HG02885 (cell line): ENCODE data around the gene OGFR.

ENCODE experiments used
- ATAC-seq: cut with Tn5 transposase; IDR thresholded peaks from one replicate; pipeline ENCODE4 v1.9.1; 2021; ENCODE audit warnings: mild to moderate bottlenecking; ENCODE audit not compliant: unreplicated experiment, poor library complexity

OGFR gene

DNA sequence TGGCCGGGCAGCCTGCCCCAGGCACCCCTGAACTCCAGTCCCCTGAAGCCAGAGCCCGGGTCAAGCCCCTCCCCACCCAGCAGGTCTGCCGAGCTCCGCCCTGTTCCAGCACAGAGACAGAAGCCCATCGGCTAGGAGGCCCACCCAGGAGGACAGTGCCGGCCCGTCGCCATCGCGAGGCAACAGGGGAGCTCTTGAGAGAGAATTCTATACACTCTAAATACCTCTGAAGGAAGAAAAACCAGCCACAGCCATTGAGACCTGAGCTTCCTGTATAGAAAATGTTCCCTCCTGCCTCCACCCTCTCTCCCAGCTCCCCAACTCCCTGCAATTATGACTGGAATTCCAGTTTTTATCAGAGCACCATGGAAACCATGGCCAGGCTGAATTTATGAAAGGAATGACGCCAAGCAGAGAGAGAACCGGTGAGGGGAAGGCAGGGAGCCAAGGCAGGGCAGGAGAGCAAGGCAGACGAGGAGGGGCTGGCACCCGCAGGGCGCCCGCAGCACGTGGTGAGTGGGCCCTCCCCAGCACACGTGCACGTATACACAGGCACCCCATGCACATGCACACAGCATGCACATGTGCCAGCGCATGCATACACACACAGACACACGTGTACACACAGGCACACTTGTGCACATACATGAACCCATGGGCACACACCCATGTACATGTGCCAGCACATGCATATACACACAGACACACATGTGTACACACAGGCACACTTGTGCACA is 35.9 kb upstream of the OGFR start:
- ATAC-seq: no peak

DNA sequence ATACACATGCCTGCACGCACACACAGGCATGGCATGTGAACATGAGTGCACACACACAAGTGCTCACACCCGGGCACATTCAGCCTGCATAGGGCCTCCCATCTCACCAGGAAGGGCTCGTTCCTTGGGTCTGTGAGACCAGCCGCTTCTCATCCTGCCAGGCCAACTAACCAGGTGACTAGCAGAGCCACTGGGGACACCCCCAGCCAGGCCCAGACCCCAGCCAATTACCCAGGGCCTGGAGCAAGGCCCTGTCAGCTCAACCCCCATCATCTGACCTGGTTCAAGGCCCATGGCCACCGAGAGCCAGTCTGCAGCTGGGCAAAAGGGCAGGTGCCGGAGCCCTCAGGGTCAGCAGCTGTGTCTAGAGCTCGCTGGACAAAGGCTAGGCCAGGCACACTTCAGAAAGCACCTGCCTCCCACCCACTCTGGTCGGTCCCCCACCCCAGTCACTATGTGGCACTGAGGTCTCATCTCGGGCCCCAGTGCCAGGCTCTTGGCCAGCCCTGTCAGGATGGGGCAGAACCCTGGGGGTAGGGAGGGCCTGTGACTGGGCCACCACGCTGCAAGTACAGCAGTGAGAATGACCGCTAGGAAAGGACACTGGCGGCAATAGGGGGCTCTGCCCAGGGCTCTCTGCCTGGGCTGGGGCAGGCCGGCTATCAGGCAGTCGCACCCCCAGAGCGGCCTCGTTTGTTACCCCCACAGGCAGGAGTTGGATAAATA is 35.1 kb upstream of the OGFR start:
- ATAC-seq: no peak

DNA sequence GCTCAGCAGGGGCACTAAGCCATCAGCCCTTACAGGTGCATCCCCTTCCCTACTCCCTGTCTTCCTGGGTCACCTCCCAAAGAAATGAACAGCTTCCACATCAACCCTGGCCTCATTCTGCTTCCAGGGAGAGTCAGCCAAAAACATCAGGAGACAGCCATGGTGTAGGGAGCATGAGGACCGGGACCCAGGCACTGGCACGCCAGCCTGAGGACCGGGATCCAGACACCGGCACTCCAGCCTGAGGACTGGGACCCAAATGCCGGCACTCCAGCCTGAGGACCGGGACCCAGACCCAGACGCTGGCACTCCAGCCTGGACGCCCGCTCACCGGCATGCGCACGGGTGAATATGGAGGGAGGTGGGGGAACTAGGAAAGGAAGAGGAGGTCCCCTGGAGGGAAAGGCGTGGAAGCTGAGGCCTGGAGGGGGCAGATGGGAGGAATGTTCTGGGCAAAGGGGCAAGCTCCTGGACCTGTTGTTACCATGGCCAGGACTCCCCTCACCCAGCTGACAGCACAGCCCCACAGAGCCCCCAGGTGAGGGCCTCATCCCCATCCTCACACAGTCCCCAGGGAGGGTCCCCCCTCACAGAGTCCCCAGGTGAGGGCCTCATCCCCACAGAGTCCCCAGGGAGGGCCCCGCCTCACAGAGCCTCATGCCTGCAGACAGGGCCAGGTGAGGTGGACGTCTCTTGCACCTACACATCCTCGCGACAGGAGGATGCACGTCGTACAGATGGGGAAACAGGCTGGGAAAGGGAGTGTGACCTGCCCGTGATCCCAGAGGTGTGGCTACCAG is 34.3 kb upstream of the OGFR start:
- ATAC-seq: no peak

DNA sequence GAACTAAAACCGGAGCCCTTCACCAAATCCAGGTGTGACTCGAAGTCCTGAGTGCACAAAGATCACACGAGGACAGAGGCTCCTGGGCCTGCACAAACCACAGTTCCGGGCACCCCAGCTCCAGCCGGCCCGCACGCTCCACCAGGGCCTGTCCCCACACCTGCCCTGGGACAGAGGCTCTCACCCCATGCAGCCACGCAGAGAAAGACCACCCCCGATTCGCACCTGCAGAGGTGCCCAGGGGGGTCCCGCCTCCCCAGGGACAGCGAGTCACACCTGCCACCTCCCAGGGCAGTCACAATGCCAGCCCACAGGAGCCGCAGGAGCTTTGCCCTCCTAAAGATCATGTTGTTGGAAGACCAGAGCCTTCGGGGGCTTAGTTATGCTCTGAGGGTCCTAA is 33.7 kb upstream of the OGFR start:
- no peak for ATAC-seq

DNA sequence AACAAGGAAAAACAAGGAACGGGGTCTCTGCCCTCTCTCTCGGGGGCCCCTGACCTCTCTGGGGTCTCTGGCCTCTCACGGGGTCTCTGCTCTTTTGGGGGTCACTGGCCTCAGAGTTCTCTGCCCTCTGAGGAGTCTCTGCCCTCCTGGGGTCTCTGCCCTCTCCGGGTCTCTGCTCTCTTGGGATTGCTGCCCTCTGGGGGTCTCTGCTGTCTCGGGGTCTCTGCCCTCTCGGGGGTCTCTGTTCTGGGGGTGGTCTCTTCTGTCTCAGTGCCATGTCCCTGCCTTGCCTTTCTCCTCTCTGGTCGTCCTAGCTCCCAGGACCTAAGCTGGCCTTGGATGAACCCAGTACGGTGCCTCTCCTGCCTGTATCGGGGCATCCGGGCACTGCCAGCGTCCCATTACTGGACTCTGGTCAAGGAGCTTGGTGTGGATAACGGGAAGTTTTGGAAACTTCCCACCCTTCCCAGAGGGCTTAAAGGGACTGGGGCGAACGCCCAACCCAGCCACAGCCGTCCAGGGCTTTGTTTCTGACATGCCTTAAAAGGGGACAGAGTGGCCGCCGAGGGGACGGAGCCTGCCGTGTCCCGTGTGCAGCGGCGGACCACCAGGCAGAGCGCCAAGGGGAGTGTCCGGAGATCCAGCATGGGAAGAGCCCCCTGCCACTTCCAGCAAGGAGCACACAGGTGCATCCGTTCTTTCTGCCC is 33.1 kb upstream of the OGFR start:
- ATAC-seq: no peak

DNA sequence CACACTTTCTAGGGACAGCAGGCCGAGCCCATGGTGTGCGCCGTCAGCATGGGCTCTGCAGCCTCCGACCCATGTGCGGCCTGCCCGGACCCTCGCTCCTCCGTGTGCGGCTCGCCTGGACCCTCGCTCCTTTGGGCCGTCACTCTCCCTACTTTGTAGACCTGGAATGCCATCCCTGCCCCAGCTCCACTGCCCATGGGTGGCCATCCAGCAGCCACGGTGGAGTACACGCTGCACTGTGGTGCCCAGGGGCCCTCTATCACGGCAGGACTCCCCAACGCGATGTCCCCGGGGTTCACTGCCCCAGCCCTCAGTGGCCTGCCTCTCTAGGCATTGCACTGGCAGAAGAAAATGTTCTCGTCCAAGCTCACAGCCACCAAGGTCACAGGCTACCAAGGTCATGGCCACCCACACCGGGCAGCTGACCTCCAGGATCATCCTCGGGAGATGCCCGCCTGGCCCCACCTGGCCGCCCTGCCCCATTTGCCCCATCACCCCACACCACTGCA is 32.5 kb upstream of the OGFR start:
- ATAC-seq: no peak

DNA sequence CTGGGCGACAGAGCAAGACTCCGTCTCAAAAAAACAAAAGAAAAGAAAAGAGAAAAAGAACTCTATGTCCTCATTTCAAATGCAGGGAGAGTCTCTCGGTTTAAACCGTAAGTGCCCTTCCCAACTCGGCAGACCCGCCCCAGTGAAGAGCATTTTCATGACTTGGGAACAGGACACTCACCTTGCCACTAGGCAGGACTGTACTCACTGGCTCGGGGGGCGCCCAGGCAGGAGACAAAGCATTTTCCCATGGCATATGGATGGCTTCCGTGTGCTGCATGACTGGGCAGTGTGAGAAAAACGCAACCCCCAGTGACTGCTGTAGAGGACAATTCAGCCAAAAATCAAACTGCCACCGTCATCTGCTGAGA is 32.0 kb upstream of the OGFR start:
- no peak for ATAC-seq

DNA sequence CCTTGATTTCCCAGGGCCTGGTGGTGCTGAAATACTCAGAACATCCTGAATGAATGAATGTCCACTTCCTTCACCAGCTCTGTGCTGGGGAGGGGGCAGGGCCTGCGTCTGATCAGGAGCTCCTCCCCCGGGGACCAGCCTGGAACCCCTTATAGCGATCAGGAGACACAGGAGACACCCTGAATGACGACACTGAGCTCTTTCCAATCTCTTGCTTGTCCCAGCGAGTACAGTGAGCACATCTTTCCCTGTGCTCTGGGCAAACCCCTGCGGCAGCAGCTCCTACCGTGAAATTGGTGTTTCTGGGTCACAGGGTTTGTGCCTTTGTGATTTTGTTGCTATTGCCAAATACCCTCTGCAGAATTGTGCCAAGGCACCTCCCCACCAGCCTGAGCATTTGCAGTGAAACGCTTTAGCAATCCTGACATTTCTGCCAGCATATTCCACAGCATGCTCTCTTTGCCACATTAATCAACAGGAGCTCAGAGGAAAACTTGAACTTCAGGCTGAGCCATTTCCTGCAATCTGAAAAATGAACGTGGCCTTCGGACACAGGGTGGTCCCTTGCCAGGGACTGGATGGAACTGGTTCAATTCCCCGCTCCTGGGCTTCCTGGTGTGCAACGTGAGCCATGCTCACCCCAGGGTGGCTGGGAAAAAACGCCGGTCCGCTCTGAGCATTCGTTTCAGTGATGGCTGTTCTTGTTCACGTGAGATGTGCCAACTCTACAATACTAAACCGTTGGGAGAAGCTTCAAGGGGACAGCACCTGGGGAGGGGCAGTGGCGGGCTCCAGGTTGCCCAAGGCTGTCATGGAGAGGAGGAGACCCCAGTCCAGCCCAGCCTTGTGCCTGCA is 31.4 kb upstream of the OGFR start:
- no peak for ATAC-seq

DNA sequence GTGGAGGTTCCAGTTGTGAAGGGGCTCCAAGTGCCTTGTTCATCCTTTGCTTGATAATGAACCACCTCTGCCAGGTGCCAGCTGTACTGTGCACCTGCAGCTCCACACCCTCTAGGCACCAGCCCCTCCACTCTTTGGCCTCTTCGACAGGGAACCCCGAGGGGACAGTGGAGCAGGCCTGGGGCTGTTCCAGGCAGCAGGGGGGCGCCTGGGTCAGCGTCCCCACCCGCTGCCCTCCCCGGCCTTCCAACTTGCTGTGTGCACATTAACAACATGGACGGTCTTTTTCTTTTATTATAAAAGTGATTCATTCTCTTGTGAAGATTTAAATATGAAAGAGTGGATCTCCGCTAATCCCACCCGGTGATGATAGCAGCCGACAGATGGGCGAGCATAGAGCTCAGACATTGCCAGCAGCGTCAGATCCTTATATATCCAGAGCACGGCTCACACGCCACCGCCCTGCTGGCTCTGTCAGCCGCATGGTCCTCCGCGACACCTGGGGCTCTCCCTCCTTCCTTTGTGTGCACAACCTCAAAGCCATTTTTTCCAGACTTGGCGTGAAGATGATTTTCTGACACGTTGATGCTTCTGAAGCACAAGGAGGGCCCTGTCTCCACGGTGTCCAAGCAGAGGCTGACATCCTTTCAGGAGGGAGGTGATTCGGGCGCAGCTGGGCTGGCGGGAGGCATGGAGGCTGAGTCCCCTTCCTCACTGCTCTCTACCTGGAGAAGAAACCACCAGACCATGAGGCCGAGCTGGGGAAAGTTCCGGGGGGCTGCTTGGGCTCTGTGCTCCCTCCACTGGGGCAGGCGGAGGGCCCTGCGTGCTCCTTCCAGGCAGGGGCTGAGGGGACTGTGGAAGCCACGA is 30.6 kb upstream of the OGFR start:
- no peak for ATAC-seq

DNA sequence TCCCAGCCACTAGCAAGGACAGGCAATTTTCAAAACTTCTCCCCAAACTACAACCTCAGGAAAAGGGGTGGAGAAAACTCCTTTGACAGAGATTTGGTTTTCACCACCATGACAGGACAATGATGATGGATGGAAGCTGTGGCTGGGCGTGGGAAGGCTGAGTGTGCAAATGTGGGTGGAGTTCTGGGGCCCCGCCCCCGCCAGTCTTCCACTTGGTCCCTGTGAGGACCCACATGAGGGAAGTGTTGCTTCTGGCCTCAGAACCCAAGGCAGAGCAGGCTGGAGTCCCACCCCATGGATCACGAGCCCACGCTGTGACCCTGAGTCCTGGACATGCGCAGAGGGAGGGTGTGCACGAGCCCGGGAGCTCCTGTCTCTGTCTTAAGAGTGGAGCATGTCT is 29.9 kb upstream of the OGFR start:
- ATAC-seq: no peak

DNA sequence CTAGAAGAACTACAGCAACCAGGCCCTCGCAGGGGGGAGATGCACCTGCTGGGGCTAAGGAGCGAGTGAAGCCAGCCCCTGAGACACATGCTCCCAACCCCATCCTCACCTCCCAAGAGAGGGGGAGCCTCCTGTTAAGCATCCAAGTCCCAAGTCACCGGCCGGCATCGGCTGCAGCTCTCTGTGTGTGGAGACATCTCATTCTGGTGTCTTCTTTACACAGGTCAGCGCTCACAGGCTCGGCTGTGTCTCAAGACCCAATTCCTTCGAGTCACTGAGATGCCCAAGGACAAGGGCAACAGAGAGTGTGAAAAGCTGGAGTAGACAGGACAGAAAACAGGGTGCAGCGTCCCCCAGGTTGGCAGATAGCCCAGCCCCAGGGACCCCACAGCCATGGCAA is 29.4 kb upstream of the OGFR start:
- ATAC-seq: no peak

DNA sequence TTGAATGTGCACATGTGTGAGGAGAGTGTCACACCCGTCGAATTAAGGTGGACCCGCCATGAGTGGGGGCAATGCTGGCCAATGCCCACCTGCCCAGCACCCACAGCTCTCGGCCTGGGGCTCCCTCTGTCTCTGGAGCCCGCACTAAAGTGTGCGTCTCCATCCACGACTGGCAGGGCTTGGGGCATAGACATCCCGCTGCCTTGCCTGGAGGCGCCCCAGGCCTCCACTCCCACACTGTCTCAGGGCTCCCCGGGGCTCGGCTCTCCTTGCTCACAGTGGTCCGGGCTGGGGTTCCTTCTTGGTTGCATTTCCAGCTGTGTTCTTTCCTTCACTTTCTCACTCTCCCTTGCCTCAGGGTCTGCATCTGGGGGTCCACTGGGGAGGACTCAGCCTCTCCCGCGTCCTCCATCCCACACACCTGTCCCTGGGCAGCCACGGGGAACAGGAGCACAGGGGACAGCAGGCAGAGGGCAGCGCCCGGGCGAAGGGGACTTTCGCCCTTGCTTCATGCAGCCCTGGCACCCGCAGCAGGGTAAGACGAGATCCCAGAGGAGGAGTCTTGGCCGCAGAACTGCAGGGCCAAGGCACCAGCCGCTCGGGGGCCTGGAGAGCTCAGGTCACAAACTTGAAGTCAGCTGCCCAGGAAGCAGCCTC is 28.5 kb upstream of the OGFR start:
- no peak for ATAC-seq

DNA sequence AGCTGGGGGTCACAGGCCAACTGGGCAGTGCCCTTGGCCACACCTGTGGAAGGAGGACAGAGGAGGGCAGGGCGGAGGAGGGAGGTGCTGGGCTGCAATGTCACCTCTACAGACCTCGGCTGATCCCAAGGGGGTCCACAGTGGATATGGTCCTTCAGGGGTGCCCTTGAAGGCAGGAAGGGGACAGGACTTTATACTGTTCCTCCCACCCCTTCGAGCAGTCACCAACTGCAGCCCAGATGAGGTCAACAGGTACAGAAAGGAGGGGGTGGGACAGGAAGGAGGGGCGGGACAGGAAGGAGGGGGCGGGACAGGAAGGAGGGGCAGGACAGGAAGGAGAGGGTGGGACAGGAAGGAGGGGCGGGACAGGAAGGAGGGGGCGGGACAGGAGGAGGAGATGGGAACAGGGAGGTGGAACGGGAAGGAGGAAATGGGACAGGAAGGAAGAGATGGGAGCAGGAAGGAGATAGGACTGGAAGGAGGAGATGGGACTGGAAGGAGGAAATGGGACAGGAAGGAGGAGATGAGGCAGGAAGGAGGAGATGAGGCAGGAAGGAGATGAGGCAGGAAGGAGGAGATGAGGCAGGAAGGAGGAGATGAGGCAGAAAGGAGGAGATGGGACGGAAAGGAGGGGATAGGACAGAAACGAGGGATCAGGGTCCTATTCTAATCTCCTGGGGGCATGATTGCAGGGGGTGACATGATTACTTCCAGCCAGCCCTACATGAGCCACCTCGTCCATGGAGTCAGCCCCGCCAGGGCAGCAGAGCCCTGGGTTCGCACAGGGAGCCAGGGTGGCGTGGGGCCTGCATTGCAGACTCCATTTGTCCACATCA is 27.7 kb upstream of the OGFR start:
- no peak for ATAC-seq

DNA sequence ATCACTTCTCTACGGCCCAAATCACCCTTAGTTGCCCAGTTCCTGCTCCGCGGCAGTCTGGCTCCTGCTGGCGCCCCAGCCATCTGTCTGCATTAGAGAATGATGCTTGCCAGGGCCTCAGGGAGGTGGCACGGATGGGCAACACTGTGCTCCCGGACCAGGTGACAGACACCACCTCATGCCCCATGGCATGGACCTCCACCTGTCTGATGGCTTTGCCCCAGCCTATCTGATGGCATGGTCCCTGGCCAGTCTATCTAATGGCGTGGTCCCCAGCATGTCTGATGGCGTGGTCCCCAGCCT is 27.2 kb upstream of the OGFR start:
- ATAC-seq: no peak

DNA sequence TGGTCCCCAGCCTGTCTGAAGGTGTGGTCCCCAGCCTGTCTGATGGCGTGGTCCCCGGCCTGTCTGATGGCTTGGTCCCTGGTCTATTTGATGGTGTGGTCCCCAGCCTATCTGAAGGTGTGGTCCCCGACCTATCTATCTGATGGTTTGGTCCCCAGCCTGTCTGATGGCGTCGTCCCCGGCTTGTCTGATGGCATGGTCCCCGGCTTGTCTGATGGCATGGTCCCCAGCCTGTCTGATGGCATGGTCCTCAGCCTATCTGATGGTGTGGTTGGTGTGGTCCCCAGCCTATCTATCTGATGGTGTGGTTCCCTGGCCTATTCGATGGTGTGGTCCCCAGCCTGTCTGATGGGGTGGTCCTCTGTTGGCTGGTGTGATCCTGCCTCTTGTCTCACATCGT is 26.6 kb upstream of the OGFR start:
- no peak for ATAC-seq

DNA sequence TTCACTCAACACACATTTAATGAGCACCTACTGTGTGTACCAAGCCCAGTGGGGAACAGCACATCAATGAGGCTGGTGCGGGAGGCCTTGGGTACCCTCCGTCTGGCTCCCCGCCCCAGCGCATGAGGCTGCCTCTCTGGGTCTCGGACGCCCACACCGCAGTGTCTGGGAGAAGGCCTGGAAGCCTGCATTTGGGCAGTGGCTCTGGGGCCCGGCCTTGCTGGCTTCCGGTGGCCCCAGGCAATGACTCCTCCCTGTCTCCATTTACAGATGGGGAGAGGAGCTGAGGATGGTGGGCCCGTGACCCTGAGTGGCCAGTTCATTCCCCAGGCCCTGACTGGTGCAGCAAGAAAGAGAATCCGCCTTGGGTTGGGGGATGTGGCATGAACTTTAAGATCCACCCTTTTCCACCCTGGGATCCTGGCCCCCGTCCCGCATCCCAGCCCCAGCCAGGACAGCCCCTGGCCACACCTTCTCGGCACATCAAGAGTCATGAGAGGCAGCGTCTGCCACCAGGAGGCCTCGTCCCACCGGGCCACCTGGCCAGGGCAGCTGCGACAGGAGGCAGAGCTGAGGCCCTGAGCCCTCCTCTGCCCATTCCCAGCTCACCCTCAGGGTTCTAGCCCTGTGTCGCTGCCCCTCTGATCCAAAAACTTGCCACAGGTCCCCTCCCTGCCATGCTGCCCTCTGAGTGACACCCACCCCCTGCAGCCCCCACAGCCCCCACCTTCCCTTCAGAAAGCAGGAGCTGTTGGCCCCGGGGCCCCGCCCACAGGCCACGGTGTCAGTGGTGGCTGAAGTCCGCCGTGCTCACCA is 25.8 kb upstream of the OGFR start:
- no peak for ATAC-seq

DNA sequence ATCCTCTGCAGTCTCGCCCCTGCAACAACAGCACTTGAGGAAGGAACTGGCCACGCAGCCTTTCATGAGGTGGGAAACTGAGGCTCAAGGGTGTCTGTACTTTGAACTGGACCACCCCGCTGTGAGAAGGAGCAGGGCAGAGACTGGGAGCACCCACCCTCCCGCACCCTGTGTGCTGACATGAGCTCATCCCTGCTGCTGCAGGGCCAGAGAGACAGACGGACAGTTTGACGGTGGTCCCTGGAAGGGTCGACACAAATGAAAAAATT is 25.3 kb upstream of the OGFR start:
- ATAC-seq: no peak
